HepG2 (cell line): ENCODE results near the gene ATRN. TPM values are rescaled to one million over a fixed set of nuclear protein-coding genes. Genes with fewer than 3 reads are reported as not detected.

Source experiments
- ARID5B ChIP-seq: IDR thresholded peaks from 2 replicates; pipeline ENCODE4 v1.4.0; 2020; ENCODE audit warnings: mild to moderate bottlenecking, missing genetic modification reagents
- CTCF ChIP-seq: sonication (generic); formaldehyde crosslinking; IDR thresholded peaks from 2 replicates; pipeline ENCODE4 v1.5.0; 2020; ENCODE audit warnings: mild to moderate bottlenecking, missing genetic modification reagents, moderate library complexity
- FOXO1 ChIP-seq: sonication (generic); formaldehyde crosslinking; IDR thresholded peaks from 2 replicates; pipeline ENCODE4 v1.4.0; 2020; ENCODE audit warnings: missing genetic modification reagents
- FOXP1 ChIP-seq, 2 experiments: fragments of 450-650 bp in 1 of 2; IDR thresholded peaks; 2 replicates each; pipeline ENCODE4 v1.6.1; 2017 to 2018; ENCODE audit warnings: antibody characterized with exemption in 1 of 2
- GFI1 ChIP-seq: sonication (generic); formaldehyde crosslinking; IDR thresholded peaks from 2 replicates; pipeline ENCODE4 v1.5.0; 2020; ENCODE audit warnings: missing genetic modification reagents, mild to moderate bottlenecking, borderline replicate concordance
- HOXD1 ChIP-seq: sonication (generic); formaldehyde crosslinking; IDR thresholded peaks from 2 replicates; pipeline ENCODE4 v1.5.0; 2020; ENCODE audit warnings: missing genetic modification reagents
- REPIN1 ChIP-seq: sonication (generic); formaldehyde crosslinking; IDR thresholded peaks from 2 replicates; pipeline ENCODE4 v1.8.0; 2022; ENCODE audit warnings: missing genetic modification reagents, low read depth, mild to moderate bottlenecking, borderline replicate concordance
- SCMH1 ChIP-seq: sonication (generic); formaldehyde crosslinking; IDR thresholded peaks from 2 replicates; pipeline ENCODE4 v1.9.0; 2021; ENCODE audit warnings: missing genetic modification reagents, mild to moderate bottlenecking, borderline replicate concordance
- STAG1 ChIP-seq: sonication (generic); formaldehyde crosslinking; IDR thresholded peaks from 2 replicates; pipeline ENCODE4 v1.4.0; 2020; ENCODE audit warnings: missing genetic modification reagents
- TBL1XR1 ChIP-seq: fragments of 150-350 bp; IDR thresholded peaks from 2 replicates; pipeline ENCODE4 v1.6.1; 2014; ENCODE audit warnings: borderline replicate concordance, low read length; ENCODE audit not compliant: partially characterized antibody
- TP53 ChIP-seq: sonication (generic); formaldehyde crosslinking; conservative IDR thresholded peaks from 2 replicates; pipeline ENCODE4 v1.4.0; 2020; ENCODE audit warnings: missing genetic modification reagents
- ZNF12 ChIP-seq: sonication (generic); formaldehyde crosslinking; IDR thresholded peaks from 2 replicates; pipeline ENCODE4 v1.5.0; 2020; ENCODE audit warnings: missing genetic modification reagents
- ZNF556 ChIP-seq: sonication (generic); formaldehyde crosslinking; IDR thresholded peaks from 2 replicates; pipeline ENCODE4 v1.4.0; 2020; ENCODE audit warnings: mild to moderate bottlenecking, missing genetic modification reagents, borderline replicate concordance
- ZNF562 ChIP-seq: sonication (generic); formaldehyde crosslinking; IDR thresholded peaks from 2 replicates; pipeline ENCODE4 v1.8.0; 2022; ENCODE audit warnings: missing genetic modification reagents, borderline replicate concordance
- ZNF576 ChIP-seq: sonication (generic); formaldehyde crosslinking; IDR thresholded peaks from 2 replicates; pipeline ENCODE4 v1.4.0; 2020; ENCODE audit warnings: mild to moderate bottlenecking, missing genetic modification reagents
- ZNF687 ChIP-seq: sonication (generic); formaldehyde crosslinking; IDR thresholded peaks from 2 replicates; pipeline ENCODE4 v1.5.1; 2020; ENCODE audit warnings: mild to moderate bottlenecking, missing genetic modification reagents, moderate library complexity
- ZNF709 ChIP-seq: sonication (generic); formaldehyde crosslinking; IDR thresholded peaks from 2 replicates; pipeline ENCODE4 v1.5.0; 2020; ENCODE audit warnings: mild to moderate bottlenecking, missing genetic modification reagents
- ZNF761 ChIP-seq: sonication (generic); formaldehyde crosslinking; conservative IDR thresholded peaks from 2 replicates; pipeline ENCODE4 v1.4.0; 2020; ENCODE audit warnings: mild to moderate bottlenecking, missing genetic modification reagents
- ZSCAN29 ChIP-seq: sonication (generic); formaldehyde crosslinking; conservative IDR thresholded peaks from 2 replicates; pipeline ENCODE4 v1.4.0; 2020; ENCODE audit warnings: mild to moderate bottlenecking, missing genetic modification reagents
- polyA plus RNA-seq, 8 experiments: library from polyadenylated mRNA; depleted of rRNA in 3 of 8; stranded (reverse) in 7 of 8; unstranded in 1 of 8; fragments of >200 nt; fragmentation: Illumina TruSeq in 4 of 8; extraction: Trizol in 4 of 8; gene quantifications; 2 replicates each; pipeline versions ENCODE4 v1.2.1 to v1.2.3, GENCODE V29; 2011 to 2016; ENCODE audit warnings: low read depth in 4 of 8, missing spikeins in 1 of 8, mixed read lengths in 1 of 8; ENCODE audit not compliant: insufficient read depth in 1 of 8
- total RNA-seq, 5 experiments: library from RNA; depleted of rRNA; stranded (reverse); fragments of >200 nt; fragmentation: Illumina TruSeq; extraction: Trizol; gene quantifications; 2 replicates each; pipeline ENCODE4 v1.2.3, GENCODE V29; 2016; ENCODE audit warnings: low read depth in 1 of 5

The ATRN gene
- total and polyA plus RNA-seq, 2 of the 13 experiments (the other 11 are each of a cell fraction or from before 2014, with no cell fraction given), result 44.2 to 81.1 TPM

- no peak for TF ChIP-seq ZNF761 (CRISPR knock-in tag)
- no peak for TF ChIP-seq SCMH1
- no peak for TF ChIP-seq HOXD1
- TF ChIP-seq ZNF709 (CRISPR knock-in tag), result no peak
- peak; percentile 65 for TF ChIP-seq CTCF (CRISPR knock-in tag)
- TF ChIP-seq STAG1 (CRISPR knock-in tag), result peak; percentile 60
- no peak for TF ChIP-seq ARID5B
- no peak for TF ChIP-seq GFI1
- TF ChIP-seq ZNF576 (CRISPR knock-in tag), result peak; percentile 99
- no peak for TF ChIP-seq TP53 (CRISPR knock-in tag)
- no peak for TF ChIP-seq ZNF562 (CRISPR knock-in tag)
- no peak for TF ChIP-seq TBL1XR1
- 0 out of 2 replicates have a peak, but pooled peaks have one; percentile 20 for TF ChIP-seq ZNF556 (CRISPR knock-in tag)
- TF ChIP-seq ZSCAN29 (CRISPR knock-in tag), result 0 out of 2 replicates have a peak, but pooled peaks have one; percentile 30
- no peak for TF ChIP-seq FOXO1 (CRISPR knock-in tag)
- no peak for TF ChIP-seq REPIN1 (CRISPR knock-in tag)
- no peak for TF ChIP-seq ZNF12 (CRISPR knock-in tag)
- 0 out of 2 replicates have a peak, but pooled peaks have one; percentile 10 for TF ChIP-seq FOXP1 (IDR thresholded peaks at IDR 0.05)
- TF ChIP-seq FOXP1 (CRISPR knock-in tag; IDR thresholded peaks at IDR 0.05), result 0 out of 2 replicates have a peak, but pooled peaks have one; percentile 33
- TF ChIP-seq ZNF687 (CRISPR knock-in tag), result peak; percentile 26; the same call in 1 of the 2 replicates
These were observed 161.6 kb downstream of the ATRN start (continued) for GRCh38 chr20:3632311-3633004.
